Calu3 (cell line): Measurements from ENCODE around the gene PLXNB2. TPM values are rescaled to one million over a fixed set of nuclear protein-coding genes. Genes with fewer than 3 reads are reported as not detected.

Experiments used
- BruUV-seq: library from RNA; stranded (reverse); fragments of 400-500 nt; replicated peaks from 2 replicates; lab custom pipeline; 2021; lab: Mats Ljungman, UMichigan
- CTCF ChIA-PET: fragments of 300-600 bp; sonication (Branson Sonifier 250); formaldehyde crosslinking; loops from one replicate; lab custom pipeline; 2022; ENCODE audit warnings: antibody characterized with exemption; lab: Charles Lee
- DNase-seq: peaks from one replicate; pipeline ENCODE4 v3.0.0; 2022
- H3K27ac Mint-ChIP-seq: one replicate; pipeline ENCODE4 v1.8.0; 2022; ENCODE audit warnings: mixed read lengths; ENCODE audit not compliant: unreplicated experiment
- H3K27me3 Mint-ChIP-seq: one replicate; pipeline ENCODE4 v1.8.0; 2022; ENCODE audit warnings: mixed read lengths; ENCODE audit not compliant: unreplicated experiment
- H3K36me3 Mint-ChIP-seq: one replicate; pipeline ENCODE4 v1.8.0; 2022; ENCODE audit warnings: mild to moderate bottlenecking, moderate library complexity, mixed read lengths; ENCODE audit not compliant: insufficient read depth, unreplicated experiment
- H3K4me1 Mint-ChIP-seq: one replicate; pipeline ENCODE4 v1.8.0; 2022; ENCODE audit warnings: mild to moderate bottlenecking, low read depth, mixed read lengths; ENCODE audit not compliant: unreplicated experiment
- H3K4me3 Mint-ChIP-seq: one replicate; pipeline ENCODE4 v1.8.0; 2022; ENCODE audit warnings: mild to moderate bottlenecking, low read depth, moderate library complexity, mixed read lengths; ENCODE audit not compliant: unreplicated experiment
- H3K9me3 Mint-ChIP-seq: one replicate; pipeline ENCODE4 v1.8.0; 2022; ENCODE audit warnings: low read depth, mixed read lengths; ENCODE audit not compliant: unreplicated experiment
- CTCF ChIP-seq: fragments of 200-600 bp; IDR thresholded peaks from one replicate; pipeline ENCODE4 v1.8.0; 2022; ENCODE audit warnings: antibody characterized with exemption; ENCODE audit not compliant: unreplicated experiment
- intact Hi-C: fragments of 100-400 bp; cut with micrococcal nuclease; formaldehyde crosslinking; loops from one replicate; pipeline ENCODE4 v1.10.0; 2022; ENCODE audit not compliant: unreplicated experiment
- total RNA-seq: library from RNA; stranded (reverse); gene quantifications from 2 replicates; pipeline ENCODE4 v1.2.3, GENCODE V29; 2022

PLXNB2 gene
- total RNA-seq, 1 experiment from 2014 or later: 298 TPM

GRCh38 chr22:50293441-50294318, 13.8 kb downstream of the PLXNB2 start:
- Mint-ChIP-seq H3K4me3 (peak overlapping the region; percentile 90), H3K36me3 (peaks cover 54% of the 10 kb centered on the region), H3K27me3 (no peaks in the 10 kb centered on the region), H3K4me1 (peaks cover 61% of the 10 kb centered on the region), H3K9me3 (no peaks in the 10 kb centered on the region), H3K27ac (peak overlapping the region; percentile 63)
- peak; percentile 88 for DNase-seq
- intact Hi-C loops: no loop called here
- no peak for TF ChIP-seq CTCF
- BruUV-seq: no TSS peak
- CTCF ChIA-PET: interaction anchor here (0.7 to 2.2 kb wide), 8 partner anchors 10 to 66 kb away, joined by 3 to 26 read pairs (median 5); partner anchors contain the start of genes DENND6B, HDAC10 and PLXNB2

GRCh38 chr22:50292643-50293440, 14.6 kb downstream of the PLXNB2 start:
- peaks cover 55% of the 10 kb centered on the region for H3K4me1 Mint-ChIP-seq
- TF ChIP-seq CTCF: no peak
- BruUV-seq: TSS peak; percentile 19
- peak overlapping the region; percentile 84 for H3K27ac Mint-ChIP-seq
- H3K9me3 Mint-ChIP-seq: no peaks in the 10 kb centered on the region
- DNase-seq: peak; percentile 40
- peaks cover 52% of the 10 kb centered on the region for H3K36me3 Mint-ChIP-seq
- CTCF ChIA-PET: interaction anchor here (1.0 to 2.2 kb wide), 6 partner anchors 11 to 42 kb away, joined by 5 to 26 read pairs (median 6); partner anchors contain the start of gene HDAC10
- intact Hi-C loops: no loop called here
- peak overlapping the region; percentile 90 for H3K4me3 Mint-ChIP-seq
- H3K27me3 Mint-ChIP-seq: no peaks in the 10 kb centered on the region

GRCh38 chr22:50289942-50290630, 17.4 kb downstream of the PLXNB2 start:
- Mint-ChIP-seq H3K9me3 (no peaks in the 10 kb centered on the region), H3K4me1 (peaks cover 30% of the 10 kb centered on the region), H3K4me3 (no peak overlapping the region), H3K36me3 (peaks cover 61% of the 10 kb centered on the region), H3K27me3 (no peaks in the 10 kb centered on the region), H3K27ac (no peak overlapping the region)
- intact Hi-C loops: no loop called here
- DNase-seq: no peak
- BruUV-seq: TSS peak; percentile 34
- CTCF ChIA-PET: no interaction called here
- no peak for TF ChIP-seq CTCF
